Body of pancreas (tissue), 4 donors: ENCODE measurements around the gene SERINC2. TPM values are rescaled to one million over a fixed set of nuclear protein-coding genes. Genes with fewer than 3 reads are reported as not detected.
"Not testable (repeated sequence)": the region's sequence is repeated elsewhere in the genome, so short reads cannot be mapped to it uniquely, and the experiment has no call there.

Experiments
- ATAC-seq: fragments of 150-250 bp; one replicate; pipeline ENCODE4 v1.9.1; 2016
- DNase-seq, 4 donors: peaks; one replicate each; pipeline ENCODE4 v3.0.0-alpha.2; 2019
- H3K27ac ChIP-seq, 4 donors: fragments of 200-600 bp; sonication (generic); 1 replicate in 3 of 4; 2 replicates in 1 of 4; pipeline versions ENCODE4 v1.5.1 to v1.6.1; 2016 to 2019; ENCODE audit warnings: mild to moderate bottlenecking in 1 of 4, mixed read lengths in 1 of 4, moderate library complexity in 1 of 4
- H3K27me3 ChIP-seq, 2 donors: fragments of 200-600 bp; sonication (generic); one replicate each; pipeline ENCODE4 v1.6.0; 2016; ENCODE audit warnings: mild to moderate bottlenecking in 1 of 2
- H3K36me3 ChIP-seq, 2 donors: fragments of 200-600 bp; sonication (generic); replicated peaks in 1 of 2; 2 replicates each; pipeline ENCODE4 v1.5.1; 2016; ENCODE audit warnings: low read depth in 2 of 2; ENCODE audit not compliant: insufficient read depth in 1 of 2
- H3K4me1 ChIP-seq: fragments of 200-600 bp; sonication (generic); one replicate; pipeline ENCODE4 v1.6.0; 2016
- H3K4me3 ChIP-seq, 2 donors: fragments of 200-600 bp; sonication (generic); 1 replicate in 1 of 2; 2 replicates in 1 of 2; pipeline ENCODE4 v1.5.1; 2016 to 2019
- H3K9me3 ChIP-seq, 3 donors: fragments of 200-600 bp; sonication (generic); 1 replicate in 2 of 3; 2 replicates in 1 of 3; pipeline ENCODE4 v1.5.1; 2016
- POLR2A ChIP-seq, 3 donors: fragments of 450-650 bp; IDR thresholded peaks; one replicate each; pipeline ENCODE4 v1.6.1; 2016; ENCODE audit warnings: antibody characterized with exemption in 3 of 3, mild to moderate bottlenecking in 2 of 3
- WGBS, 2 donors: methylation state at CpG; one replicate each; pipeline ENCODE4 v1.1.5; 2017; 5-methylcytosine and 5-hydroxymethylcytosine counted together
- intact Hi-C: fragments of 100-400 bp; cut with DNase I; formaldehyde crosslinking; loops from one replicate; pipeline ENCODE4 v1.15.1; 2023
- total RNA-seq, 2 donors: library from RNA; depleted of rRNA; stranded (reverse); fragments of >200 nt; gene quantifications; one replicate each; pipeline ENCODE4 v1.1.0, GENCODE V29; 2016
- TF ChIP-seq, protein P1 (sequence below), 7 experiments: fragments of 450-650 bp in 4 of 7; fragments of 200-600 bp in 3 of 7; sonication (generic) in 3 of 7; IDR thresholded peaks; one replicate each; pipeline ENCODE4 v1.5.1; 2016 to 2019; ENCODE audit warnings: antibody characterized with exemption in 7 of 7

SERINC2 gene
- total RNA-seq, 2 donors from 2014 or later, result 14.5 to 41.2 TPM

DNA sequence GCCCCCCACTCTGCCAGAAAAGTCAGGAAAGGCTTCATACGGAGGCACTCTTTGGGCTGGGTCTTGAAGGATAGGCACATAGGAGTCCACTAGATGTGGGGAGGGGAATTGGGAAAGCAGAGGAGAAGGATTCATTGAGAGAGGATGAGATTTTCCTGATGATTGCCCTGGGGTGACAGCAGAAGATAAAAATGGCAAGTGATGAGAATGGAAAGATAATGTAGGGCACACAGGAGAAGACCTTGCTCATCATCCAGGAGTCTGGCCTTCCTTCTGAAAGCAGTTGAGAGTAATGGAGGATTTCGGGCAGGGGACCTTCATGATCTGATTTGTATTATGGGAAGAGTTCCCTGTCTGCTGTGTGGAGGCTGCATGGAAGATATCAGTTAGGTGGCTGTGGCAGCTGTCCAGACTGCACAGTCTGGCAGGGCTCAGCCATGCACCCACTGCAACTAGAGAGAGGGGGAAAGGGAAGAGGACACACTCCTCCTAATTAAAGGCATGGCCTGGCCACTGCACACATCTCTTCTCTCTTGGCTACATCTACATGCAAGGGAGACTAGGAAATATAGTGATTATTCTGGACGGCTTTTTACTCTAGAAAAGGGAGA, 30.5 kb upstream of the SERINC2 start:
- 69 to 74% methylated on average over 3 of the region's 3 CpGs for WGBS, 2 donors
- H3K4me3 ChIP-seq, result no peak overlapping the region
- intact Hi-C loops, result no loop called here

DNA sequence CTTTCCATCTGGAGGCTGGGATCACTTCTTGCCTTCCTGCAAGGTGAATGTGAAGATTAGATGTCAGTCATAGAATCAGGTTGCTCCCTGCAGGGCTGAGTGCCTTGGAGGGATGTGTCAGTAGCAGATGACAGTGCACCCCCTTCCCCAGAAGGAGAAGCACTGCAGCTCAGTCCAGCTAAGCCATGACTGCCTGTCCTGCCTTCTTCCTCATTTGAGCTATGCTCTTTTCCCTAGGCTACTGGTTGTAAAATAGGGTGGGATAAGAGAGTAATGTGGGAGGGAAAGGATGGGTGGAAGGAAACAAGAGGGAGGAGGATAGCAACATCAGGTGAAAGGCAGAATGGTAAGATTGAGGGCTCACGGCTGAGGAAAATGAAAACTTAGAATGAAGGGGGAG, 29.0 kb upstream of the SERINC2 start:
- Histone ChIP-seq H3K27me3 (no peaks in the 10 kb centered on the region), H3K36me3 (no peaks in the 10 kb centered on the region), H3K4me3 (no peak overlapping the region), H3K27ac (no peak overlapping the region), H3K9me3 (no peaks in the 10 kb centered on the region), H3K4me1 (no peaks in the 10 kb centered on the region)
- TF ChIP-seq POLR2A (IDR thresholded peaks at IDR 0.05), result no peak
- TF ChIP-seq, protein P1, sequence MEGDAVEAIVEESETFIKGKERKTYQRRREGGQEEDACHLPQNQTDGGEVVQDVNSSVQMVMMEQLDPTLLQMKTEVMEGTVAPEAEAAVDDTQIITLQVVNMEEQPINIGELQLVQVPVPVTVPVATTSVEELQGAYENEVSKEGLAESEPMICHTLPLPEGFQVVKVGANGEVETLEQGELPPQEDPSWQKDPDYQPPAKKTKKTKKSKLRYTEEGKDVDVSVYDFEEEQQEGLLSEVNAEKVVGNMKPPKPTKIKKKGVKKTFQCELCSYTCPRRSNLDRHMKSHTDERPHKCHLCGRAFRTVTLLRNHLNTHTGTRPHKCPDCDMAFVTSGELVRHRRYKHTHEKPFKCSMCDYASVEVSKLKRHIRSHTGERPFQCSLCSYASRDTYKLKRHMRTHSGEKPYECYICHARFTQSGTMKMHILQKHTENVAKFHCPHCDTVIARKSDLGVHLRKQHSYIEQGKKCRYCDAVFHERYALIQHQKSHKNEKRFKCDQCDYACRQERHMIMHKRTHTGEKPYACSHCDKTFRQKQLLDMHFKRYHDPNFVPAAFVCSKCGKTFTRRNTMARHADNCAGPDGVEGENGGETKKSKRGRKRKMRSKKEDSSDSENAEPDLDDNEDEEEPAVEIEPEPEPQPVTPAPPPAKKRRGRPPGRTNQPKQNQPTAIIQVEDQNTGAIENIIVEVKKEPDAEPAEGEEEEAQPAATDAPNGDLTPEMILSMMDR (IDR thresholded peaks at IDR 0.05), result no peak
- DNase-seq, result no peak
- intact Hi-C loops, result no loop called here
- WGBS, 2 donors, result 73 to 82% methylated on average over 1 of the region's 1 CpG
- ATAC-seq, result no peak

More for the DNA sequence above, 30.5 kb upstream of the SERINC2 start:
- Histone ChIP-seq H3K27ac (no peak overlapping the region), H3K36me3 (no peaks in the 10 kb centered on the region), H3K27me3 (no peaks in the 10 kb centered on the region), H3K4me1 (no peaks in the 10 kb centered on the region), H3K9me3 (no peaks in the 10 kb centered on the region)
- TF ChIP-seq, protein P1 (IDR thresholded peaks at IDR 0.05), result no peak
- no peak for TF ChIP-seq POLR2A (IDR thresholded peaks at IDR 0.05)
- ATAC-seq (no peak), DNase-seq (no peak)

DNA sequence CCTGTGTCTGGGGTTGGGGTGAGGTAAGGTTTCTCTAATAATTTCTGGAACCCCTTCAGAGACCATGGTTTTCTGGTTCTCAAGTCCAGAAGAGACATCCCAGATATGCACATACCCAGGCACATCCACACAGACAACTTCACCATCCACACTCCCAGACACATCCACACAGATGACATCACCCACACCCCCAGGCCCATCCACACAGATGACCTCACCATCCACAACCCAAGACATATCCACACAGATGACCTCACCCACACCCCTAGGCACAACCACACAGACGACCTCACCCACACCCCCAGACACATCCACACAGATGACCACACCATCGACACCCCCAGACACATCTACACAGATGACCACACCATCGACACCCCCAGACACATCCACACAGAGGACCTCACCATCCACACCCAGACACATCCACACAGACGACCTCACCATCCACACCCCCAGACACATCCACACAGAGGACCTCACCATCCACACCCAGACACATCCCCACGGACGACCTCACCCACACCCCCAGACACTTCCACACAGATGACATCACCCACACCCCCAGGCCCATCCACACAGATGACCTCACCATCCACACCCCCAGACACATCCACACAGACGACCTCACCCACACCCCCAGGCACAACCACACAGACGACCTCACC, 26.3 kb upstream of the SERINC2 start:
- H3K9me3 ChIP-seq, H3K4me3 ChIP-seq, intact Hi-C loops, DNase-seq, H3K27ac ChIP-seq, H3K27me3 ChIP-seq, ATAC-seq, H3K4me1 ChIP-seq, H3K36me3 ChIP-seq: not testable (repeated sequence)
- 48 to 49% methylated on average over 8 of the region's 8 CpGs for WGBS, 2 donors

DNA sequence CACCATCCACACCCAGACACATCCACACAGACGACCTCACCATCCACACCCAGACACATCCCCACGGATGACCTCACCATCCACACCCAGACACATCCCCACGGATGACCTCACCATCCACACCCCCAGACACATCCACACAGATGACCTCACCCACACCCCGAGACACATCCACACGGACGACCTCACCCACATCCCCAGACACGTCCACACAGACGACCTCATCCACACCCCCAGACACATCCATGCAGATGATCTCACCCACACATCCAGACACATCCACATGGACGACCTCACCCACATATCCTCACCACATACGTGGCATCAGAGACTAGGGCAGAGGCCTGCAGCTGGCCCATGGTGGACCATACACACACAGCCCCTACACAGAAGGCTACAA, 25.4 kb upstream of the SERINC2 start:
- ATAC-seq (no peak), DNase-seq (no peak)
- H3K9me3 ChIP-seq, result no peaks in the 10 kb centered on the region
- no peak for TF ChIP-seq POLR2A (IDR thresholded peaks at IDR 0.05)
- TF ChIP-seq, protein P1 (IDR thresholded peaks at IDR 0.05), result no peak
- no peaks in the 10 kb centered on the region for H3K4me1 ChIP-seq
- intact Hi-C loops, result no loop called here
- H3K36me3 ChIP-seq, result no peaks in the 10 kb centered on the region
- WGBS, 2 donors, result 55 to 59% methylated on average over 6 to 10 of the region's 10 CpGs
- no peak overlapping the region for H3K4me3 ChIP-seq
- no peaks in the 10 kb centered on the region for H3K27me3 ChIP-seq
- H3K27ac ChIP-seq, result no peak overlapping the region

DNA sequence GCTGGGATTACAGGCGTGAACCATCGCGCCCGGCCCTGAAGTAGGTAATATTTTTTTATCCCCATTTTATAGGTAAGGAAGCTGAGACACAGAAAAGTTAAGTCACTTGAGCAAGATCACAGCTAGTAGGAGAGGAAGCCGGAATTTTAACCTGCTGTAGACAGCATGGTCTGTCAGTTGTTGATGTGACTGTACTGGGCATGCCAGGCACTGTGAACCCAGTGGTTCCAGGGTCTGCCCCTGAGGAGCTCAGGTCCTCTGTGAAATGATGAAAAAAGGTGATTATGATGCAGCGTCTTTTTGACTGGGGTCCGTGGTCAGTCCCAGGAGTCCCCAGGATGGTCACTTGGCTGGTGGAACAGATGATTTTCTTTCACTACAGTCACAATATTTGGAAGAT, 23.4 kb upstream of the SERINC2 start:
- no peak overlapping the region for H3K27ac ChIP-seq
- no peak overlapping the region for H3K4me3 ChIP-seq
- intact Hi-C loops, result no loop called here
- TF ChIP-seq, protein P1 (IDR thresholded peaks at IDR 0.05), result no peak
- no peak for TF ChIP-seq POLR2A (IDR thresholded peaks at IDR 0.05)
- no peaks in the 10 kb centered on the region for H3K27me3 ChIP-seq
- DNase-seq (no peak), ATAC-seq (no peak)
- no peaks in the 10 kb centered on the region for H3K36me3 ChIP-seq
- WGBS, 2 donors, result 87 to 92% methylated on average over 7 of the region's 7 CpGs
- peaks cover 5% of the 10 kb centered on the region for H3K4me1 ChIP-seq
- H3K9me3 ChIP-seq, result no peaks in the 10 kb centered on the region
